Endothelial cell of umbilical vein (primary cell): ENCODE measurements around the gene BRWD1. TPM values are rescaled to one million over a fixed set of nuclear protein-coding genes. Genes with fewer than 3 reads are reported as not detected.

Experiments used
- BruUV-seq: library from RNA; stranded (reverse); fragments of 400-500 nt; replicated peaks from 2 replicates; lab custom pipeline; 2021; lab: Mats Ljungman, UMichigan
- CTCF ChIA-PET: fragments of 300-600, 350-600 bp; sonication (Branson Sonifier 250); formaldehyde crosslinking; loops from one replicate; lab custom pipeline; 2021; ENCODE audit warnings: antibody characterized with exemption, inconsistent platforms; lab: Charles Lee
- POLR2A ChIA-PET: fragments of 300-600, 350-600 bp; sonication (Branson Sonifier 250); formaldehyde crosslinking; loops from one replicate; lab custom pipeline; 2021; ENCODE audit warnings: antibody characterized with exemption, inconsistent platforms; lab: Charles Lee
- DNase-seq: peaks from one replicate; pipeline ENCODE4 v3.0.0-alpha.2; 2011; ENCODE audit warnings: low read depth, low spot score
- FAIRE-seq: peaks from 2 replicates; lab custom pipeline; 2011; peaks lifted over from hg19 to GRCh38; lab: Jason Lieb, UNC
- H2AFZ ChIP-seq: 2 replicates; pipeline ENCODE4 v1.6.0; 2012; ENCODE audit warnings: low read depth, low read length, control low read depth, inconsistent platforms
- H3K27ac ChIP-seq: 2 replicates; pipeline ENCODE4 v1.5.1; 2011; ENCODE audit warnings: low read depth, mild to moderate bottlenecking, control low read depth, low read length, moderate library complexity; ENCODE audit not compliant: insufficient read depth
- H3K27me3 ChIP-seq, 2 experiments: 2 replicates each; pipeline versions ENCODE4 v1.6.0 to v1.6.1; 2011; ENCODE audit warnings: low read length in 2 of 2, mixed read lengths in 1 of 2; ENCODE audit not compliant: control insufficient read depth in 2 of 2, insufficient read depth in 2 of 2
- H3K36me3 ChIP-seq, 2 experiments: 2 replicates in 1 of 2; 3 replicates in 1 of 2; pipeline ENCODE4 v1.5.1; 2011; ENCODE audit warnings: low read length in 2 of 2, mild to moderate bottlenecking in 1 of 2, moderate library complexity in 1 of 2; ENCODE audit not compliant: control insufficient read depth in 2 of 2, insufficient read depth in 2 of 2; ENCODE audit errors: extremely low read depth in 1 of 2
- H3K4me1 ChIP-seq: 3 replicates; pipeline ENCODE4 v1.5.1; 2011; ENCODE audit warnings: mild to moderate bottlenecking, low read length; ENCODE audit not compliant: control insufficient read depth, insufficient read depth; ENCODE audit errors: extremely low read depth
- H3K4me2 ChIP-seq: 2 replicates; pipeline ENCODE4 v1.6.1; 2011; ENCODE audit warnings: low read length, control low read depth, mixed read lengths; ENCODE audit not compliant: insufficient read depth
- H3K4me3 ChIP-seq, 3 experiments: fragments of 200-600 bp in 1 of 3; sonication (generic), shearing (Covaris generic) in 1 of 3; replicated peaks in 1 of 3; 2 replicates each; pipeline ENCODE4 v1.5.1; 2011 to 2016; ENCODE audit warnings: control low read depth in 3 of 3, low read length in 3 of 3, mild to moderate bottlenecking in 2 of 3, inconsistent platforms in 1 of 3, low read depth in 1 of 3, moderate library complexity in 1 of 3; ENCODE audit not compliant: insufficient read depth in 1 of 3
- H3K79me2 ChIP-seq: 2 replicates; pipeline ENCODE4 v1.6.0; 2012; ENCODE audit warnings: low read length, inconsistent platforms; ENCODE audit not compliant: control insufficient read depth, insufficient read depth
- H3K9ac ChIP-seq: replicated peaks from 2 replicates; pipeline ENCODE3; 2011; ENCODE audit warnings: low read length, control low read depth; ENCODE audit not compliant: insufficient read depth; ENCODE audit errors: extremely low read depth
- H3K9me1 ChIP-seq: replicated peaks from 3 replicates; pipeline ENCODE4 v1.6.0; 2011; ENCODE audit warnings: mild to moderate bottlenecking, low read length; ENCODE audit not compliant: control insufficient read depth, insufficient read depth; ENCODE audit errors: extremely low read depth
- H3K9me3 ChIP-seq: replicated peaks from 2 replicates; pipeline ENCODE4 v1.5.1; 2012; ENCODE audit warnings: low read length, inconsistent platforms; ENCODE audit not compliant: control insufficient read depth, insufficient read depth
- H4K20me1 ChIP-seq: replicated peaks from 2 replicates; pipeline ENCODE3; 2011; ENCODE audit warnings: mild to moderate bottlenecking, low read length; ENCODE audit not compliant: control insufficient read depth, insufficient read depth; ENCODE audit errors: extremely low read depth
- EZH2 ChIP-seq: IDR thresholded peaks from 2 replicates; pipeline ENCODE4 v1.6.1; 2012; ENCODE audit warnings: borderline replicate concordance, low read depth, mild to moderate bottlenecking, moderate library complexity, low read length, inconsistent platforms; ENCODE audit not compliant: severe bottlenecking
- FOS ChIP-seq: IDR thresholded peaks from 2 replicates; pipeline ENCODE4 v1.6.1; 2011; ENCODE audit warnings: mild to moderate bottlenecking, low read length, moderate library complexity, borderline replicate concordance; ENCODE audit not compliant: insufficient read depth
- GATA2 ChIP-seq: IDR thresholded peaks from 2 replicates; pipeline ENCODE4 v1.7.0; 2011; ENCODE audit warnings: low read depth, mild to moderate bottlenecking, moderate library complexity, mixed read lengths, low read length; ENCODE audit not compliant: insufficient read length, insufficient read depth
- JUN ChIP-seq: IDR thresholded peaks from 2 replicates; pipeline ENCODE4 v1.6.1; 2011; ENCODE audit warnings: borderline replicate concordance, low read depth; ENCODE audit not compliant: insufficient read length, insufficient read depth
- MYC ChIP-seq: IDR thresholded peaks from one replicate; pipeline ENCODE4 v1.6.1; 2011; ENCODE audit warnings: mild to moderate bottlenecking, low read depth, low read length
- POLR2A ChIP-seq: IDR thresholded peaks from 2 replicates; pipeline ENCODE4 v1.6.1; 2012; ENCODE audit warnings: low read depth, mild to moderate bottlenecking, control low read depth, low read length
- POLR2AphosphoS5 ChIP-seq: IDR thresholded peaks from 2 replicates; pipeline ENCODE4 v1.6.1; 2012; ENCODE audit warnings: low read depth, mild to moderate bottlenecking, control low read depth, low read length, moderate library complexity; ENCODE audit not compliant: insufficient read depth
- dilution Hi-C: fragments of 300-500 bp; cut with MboI; formaldehyde crosslinking; loops from one replicate; pipeline ENCODE4 v1.15.0; 2019; ENCODE audit warnings: low sequenced_read_pairs; ENCODE audit not compliant: extremely low pct_ligation_motif_present
- intact Hi-C: fragments of 100-400 bp; cut with micrococcal nuclease; formaldehyde crosslinking; loops from one replicate; pipeline ENCODE4 v1.10.0; 2022
- polyA plus RNA-seq, 4 experiments: library from polyadenylated mRNA; depleted of rRNA in 3 of 4; stranded (reverse) in 3 of 4; unstranded in 1 of 4; fragments of >200 nt; gene quantifications; 2 replicates each; pipeline versions ENCODE4 v1.2.1 to v1.2.3, GENCODE V29; 2011 to 2012; ENCODE audit warnings: missing spikeins in 1 of 4
- total RNA-seq: library from RNA; stranded (reverse); gene quantifications from 2 replicates; pipeline ENCODE4 v1.2.3, GENCODE V29; 2021
- TF ChIP-seq, protein P1 (sequence below): IDR thresholded peaks from 2 replicates; pipeline ENCODE4 v1.6.1; 2011; ENCODE audit not compliant: insufficient read depth, insufficient read length

BRWD1 gene
- total and polyA plus RNA-seq, 2 donors (not counting 3 experiments of a cell fraction or from before 2014, with no cell fraction given) = 6.1 to 33.2 TPM

- no peak for FAIRE-seq
These were observed 131.4 kb downstream of the BRWD1 start for GRCh38 chr21:39182016-39182415.

DNA sequence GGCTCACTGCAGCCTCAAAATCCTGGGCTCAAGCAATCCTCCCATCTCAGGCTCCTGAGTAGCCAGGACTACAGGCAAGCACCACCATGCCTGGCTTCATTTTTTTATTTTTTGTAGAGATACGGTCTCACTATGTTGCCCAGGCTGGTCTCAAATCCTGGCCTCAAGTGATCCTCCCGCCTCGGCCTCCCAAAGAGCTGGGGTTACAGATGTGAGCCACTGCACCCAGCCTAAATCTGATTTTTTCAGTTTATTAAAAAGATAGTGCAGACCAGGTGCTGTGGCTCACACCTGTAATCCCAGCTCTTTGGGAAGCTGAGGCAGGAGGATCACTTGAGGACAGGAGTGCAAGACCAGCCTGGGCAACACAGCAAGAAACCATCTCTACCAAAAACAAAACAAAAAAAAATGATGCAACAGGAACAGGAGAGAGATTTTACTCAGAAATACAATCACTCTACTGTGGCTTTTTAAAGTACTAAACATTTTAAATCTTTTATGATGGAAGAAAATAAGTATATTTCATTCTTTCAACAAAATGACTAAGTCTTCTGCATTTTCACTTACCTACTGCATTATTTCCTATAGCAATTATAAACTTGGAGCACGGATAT lies 132.1 kb downstream of the BRWD1 start:
- H3K79me2 ChIP-seq = peaks cover 33% of the 10 kb centered on the region
- no TSS peak for BruUV-seq
- peaks cover 2% of the 10 kb centered on the region in 2 experiments for H3K36me3 ChIP-seq
- H2AFZ ChIP-seq = no peak overlapping the region
- H3K4me1 ChIP-seq = peaks cover 18% of the 10 kb centered on the region
- POLR2A ChIA-PET = no interaction called here
- DNase-seq = no peak
- CTCF ChIA-PET = no interaction called here
- no peaks in the 10 kb centered on the region for H4K20me1 ChIP-seq
- no peak overlapping the region for H3K27ac ChIP-seq
- dilution Hi-C loops = no loop called here
- no peaks in the 10 kb centered on the region for H3K9me1 ChIP-seq
- H3K4me3 ChIP-seq = no peak overlapping the region
- TF ChIP-seq MYC = no peak
- TF ChIP-seq POLR2A = no peak
- TF ChIP-seq EZH2 = no peak
- no peak for TF ChIP-seq JUN
- TF ChIP-seq FOS = no peak
- TF ChIP-seq, protein P1, sequence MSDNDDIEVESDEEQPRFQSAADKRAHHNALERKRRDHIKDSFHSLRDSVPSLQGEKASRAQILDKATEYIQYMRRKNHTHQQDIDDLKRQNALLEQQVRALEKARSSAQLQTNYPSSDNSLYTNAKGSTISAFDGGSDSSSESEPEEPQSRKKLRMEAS = no peak
- TF ChIP-seq POLR2AphosphoS5 = no peak
- TF ChIP-seq GATA2 = no peak
- FAIRE-seq = no peak
- intact Hi-C loops = no loop called here
- peak overlapping the region; percentile 89 for H3K9ac ChIP-seq
- no peaks in the 10 kb centered on the region for H3K9me3 ChIP-seq
- H3K27me3 ChIP-seq = no peaks in the 10 kb centered on the region
- H3K4me2 ChIP-seq = peak overlapping the region; percentile 94

More at GRCh38 chr21:39182016-39182415, 131.4 kb downstream of the BRWD1 start:
- Histone ChIP-seq H2AFZ (no peak overlapping the region), H3K4me1 (peaks cover 18% of the 10 kb centered on the region), H3K9ac (peak overlapping the region; percentile 89), H3K4me2 (peak overlapping the region; percentile 94), H3K36me3 (peaks cover 2% of the 10 kb centered on the region in 2 experiments), H3K9me3 (no peaks in the 10 kb centered on the region), H3K27ac (no peak overlapping the region), H3K27me3 (no peaks in the 10 kb centered on the region), H3K4me3 (peak overlapping the region; percentile 49 to 79 (median 75)), H3K9me1 (no peaks in the 10 kb centered on the region), H4K20me1 (no peaks in the 10 kb centered on the region), H3K79me2 (peaks cover 33% of the 10 kb centered on the region)
- ChIA-PET CTCF (no interaction called here), POLR2A (no interaction called here)
- TF ChIP-seq POLR2AphosphoS5 (no peak), MYC (no peak), POLR2A (no peak), JUN (no peak), GATA2 (no peak)
- TF ChIP-seq, protein P1 = no peak
- DNase-seq = peak; percentile 17
- intact Hi-C loops = no loop called here
- TSS peak; percentile 41 for BruUV-seq
- dilution Hi-C loops = no loop called here
